Activated naive CD4-positive, alpha-beta T cell treated with anti-CD3 and anti-CD28 coated beads, Interleukin-2, amount 10 ng/mL, durations not matched to agents 7 days and 5 days (primary cell): ENCODE results near the gene CDC5L.

Experiments used
- CTCF ChIA-PET: fragments of 350-600 bp; sonication (Branson Sonifier 250); formaldehyde crosslinking; loops from one replicate; lab custom pipeline; 2021; ENCODE audit warnings: antibody characterized with exemption; lab: Charles Lee
- DNase-seq: peaks from one replicate; pipeline ENCODE4 v3.0.0-alpha.2; 2020
- H3K27ac Mint-ChIP-seq: one replicate; pipeline ENCODE4 v1.8.0; 2021; ENCODE audit warnings: mild to moderate bottlenecking, moderate library complexity, mixed read lengths
- H3K27me3 Mint-ChIP-seq: one replicate; pipeline ENCODE4 v1.8.0; 2021; ENCODE audit warnings: mild to moderate bottlenecking, mixed read lengths
- H3K36me3 Mint-ChIP-seq: one replicate; pipeline ENCODE4 v1.8.0; 2021; ENCODE audit warnings: mixed read lengths
- H3K4me1 Mint-ChIP-seq: one replicate; pipeline ENCODE4 v1.8.0; 2021; ENCODE audit warnings: mixed read lengths
- H3K4me3 Mint-ChIP-seq: one replicate; pipeline ENCODE4 v1.8.0; 2021; ENCODE audit warnings: mild to moderate bottlenecking, moderate library complexity, mixed read lengths
- H3K9me3 Mint-ChIP-seq: one replicate; pipeline ENCODE4 v1.8.0; 2021; ENCODE audit warnings: mixed read lengths

CDC5L gene

GRCh38 chr6:44473393-44474189 is 86.1 kb downstream of the CDC5L start:
- Mint-ChIP-seq H3K36me3 (no peaks in the 10 kb centered on the region), H3K27ac (no peak overlapping the region), H3K4me3 (no peak overlapping the region), H3K9me3 (no peaks in the 10 kb centered on the region), H3K27me3 (peaks cover 42% of the 10 kb centered on the region), H3K4me1 (no peaks in the 10 kb centered on the region)
- DNase-seq: no peak
- CTCF ChIA-PET: interaction anchor here (2.0 kb wide), 1 partner anchor 8 kb away, joined by 5 read pairs; no protein-coding TSS in a partner anchor

GRCh38 chr6:44474190-44474631 is 86.7 kb downstream of the CDC5L start:
- CTCF ChIA-PET: interaction anchor here (2.0 to 3.1 kb wide), 3 partner anchors 9 to 1449 kb away, joined by 5 to 31 read pairs (median 16); no protein-coding TSS in a partner anchor
- Mint-ChIP-seq H3K4me3 (no peak overlapping the region), H3K27me3 (peaks cover 42% of the 10 kb centered on the region), H3K4me1 (no peaks in the 10 kb centered on the region), H3K9me3 (no peaks in the 10 kb centered on the region), H3K27ac (no peak overlapping the region), H3K36me3 (no peaks in the 10 kb centered on the region)
- DNase-seq: no peak

GRCh38 chr6:44474643-44475042 is 87.1 kb downstream of the CDC5L start:
- Mint-ChIP-seq H3K27me3 (peaks cover 41% of the 10 kb centered on the region), H3K9me3 (no peaks in the 10 kb centered on the region), H3K4me1 (no peaks in the 10 kb centered on the region), H3K4me3 (no peak overlapping the region), H3K36me3 (no peaks in the 10 kb centered on the region), H3K27ac (no peak overlapping the region)
- CTCF ChIA-PET: interaction anchor here (1.1 to 3.1 kb wide), 16 partner anchors 8 to 1936 kb away, joined by 3 to 31 read pairs (median 7); no protein-coding TSS in a partner anchor
- DNase-seq: no peak

GRCh38 chr6:44475417-44475778 is 87.9 kb downstream of the CDC5L start:
- CTCF ChIA-PET: interaction anchor here (0.7 to 3.1 kb wide), 37 partner anchors 9 to 1935 kb away, joined by 3 to 31 read pairs (median 5); partner anchors contain the start of gene SUPT3H
- Mint-ChIP-seq H3K27ac (no peak overlapping the region), H3K4me3 (no peak overlapping the region), H3K27me3 (peaks cover 43% of the 10 kb centered on the region), H3K36me3 (no peaks in the 10 kb centered on the region), H3K4me1 (no peaks in the 10 kb centered on the region), H3K9me3 (no peaks in the 10 kb centered on the region)
- no peak for DNase-seq

- Mint-ChIP-seq H3K4me3 (no peak overlapping the region), H3K27ac (no peak overlapping the region)
Observed at GRCh38 chr6:44475779-44476434, 88.4 kb downstream of the CDC5L start.

GRCh38 chr6:44476849-44477248 is 89.3 kb downstream of the CDC5L start:
- Mint-ChIP-seq H3K36me3 (no peaks in the 10 kb centered on the region), H3K4me1 (no peaks in the 10 kb centered on the region), H3K27ac (peak overlapping the region; percentile 52), H3K27me3 (peaks cover 43% of the 10 kb centered on the region), H3K9me3 (no peaks in the 10 kb centered on the region), H3K4me3 (no peak overlapping the region)
- CTCF ChIA-PET: interaction anchor here (0.9 to 3.1 kb wide), 11 partner anchors 16 to 1446 kb away, joined by 3 to 31 read pairs (median 5); partner anchors contain the start of gene SUPT3H
- no peak for DNase-seq

More at GRCh38 chr6:44475779-44476434, 88.4 kb downstream of the CDC5L start:
- Mint-ChIP-seq H3K4me1 (no peaks in the 10 kb centered on the region), H3K27me3 (peaks cover 47% of the 10 kb centered on the region), H3K36me3 (no peaks in the 10 kb centered on the region), H3K9me3 (no peaks in the 10 kb centered on the region)
- CTCF ChIA-PET: interaction anchor here (0.6 to 3.1 kb wide), 40 partner anchors 8 to 1934 kb away, joined by 3 to 31 read pairs (median 5); partner anchors contain the start of gene SUPT3H
- DNase-seq: peak; percentile 79

GRCh38 chr6:44477293-44477894 is 89.9 kb downstream of the CDC5L start:
- CTCF ChIA-PET: interaction anchor here (0.9 to 3.1 kb wide), 5 partner anchors 44 to 1445 kb away, joined by 3 to 16 read pairs (median 5); no protein-coding TSS in a partner anchor
- Mint-ChIP-seq H3K27ac (no peak overlapping the region), H3K27me3 (peaks cover 42% of the 10 kb centered on the region), H3K36me3 (no peaks in the 10 kb centered on the region), H3K4me1 (no peaks in the 10 kb centered on the region), H3K9me3 (no peaks in the 10 kb centered on the region), H3K4me3 (no peak overlapping the region)
- DNase-seq: no peak

GRCh38 chr6:44478158-44478557 is 90.7 kb downstream of the CDC5L start:
- CTCF ChIA-PET: interaction anchor here (0.9 to 1.0 kb wide), 2 partner anchors 1236 to 1444 kb away, joined by 3 read pairs; no protein-coding TSS in a partner anchor
- DNase-seq: no peak
- no peak overlapping the region for H3K27ac Mint-ChIP-seq

GRCh38 chr6:44478591-44479254 is 91.2 kb downstream of the CDC5L start:
- Mint-ChIP-seq H3K36me3 (no peaks in the 10 kb centered on the region), H3K4me1 (no peaks in the 10 kb centered on the region), H3K9me3 (no peaks in the 10 kb centered on the region), H3K27ac (no peak overlapping the region), H3K27me3 (peaks cover 41% of the 10 kb centered on the region), H3K4me3 (no peak overlapping the region)
- CTCF ChIA-PET: no interaction called here
- no peak for DNase-seq

More at GRCh38 chr6:44478158-44478557, 90.7 kb downstream of the CDC5L start:
- H3K4me3 Mint-ChIP-seq: no peak overlapping the region
- H3K36me3 Mint-ChIP-seq: no peaks in the 10 kb centered on the region
- H3K27me3 Mint-ChIP-seq: peaks cover 42% of the 10 kb centered on the region
- H3K9me3 Mint-ChIP-seq: no peaks in the 10 kb centered on the region
- H3K4me1 Mint-ChIP-seq: no peaks in the 10 kb centered on the region

- Mint-ChIP-seq H3K36me3 (no peaks in the 10 kb centered on the region), H3K27ac (no peak overlapping the region), H3K4me1 (no peaks in the 10 kb centered on the region), H3K4me3 (no peak overlapping the region), H3K27me3 (peaks cover 34% of the 10 kb centered on the region), H3K9me3 (no peaks in the 10 kb centered on the region)
- no peak for DNase-seq
- CTCF ChIA-PET: no interaction called here
Observed at GRCh38 chr6:44480097-44480541, 92.6 kb downstream of the CDC5L start.

GRCh38 chr6:44481056-44481455 is 93.5 kb downstream of the CDC5L start:
- CTCF ChIA-PET: no interaction called here
- no peak for DNase-seq
- H3K36me3 Mint-ChIP-seq: no peaks in the 10 kb centered on the region
- H3K27me3 Mint-ChIP-seq: peaks cover 25% of the 10 kb centered on the region
- H3K9me3 Mint-ChIP-seq: no peaks in the 10 kb centered on the region
- H3K4me1 Mint-ChIP-seq: no peaks in the 10 kb centered on the region
- no peak overlapping the region for H3K27ac Mint-ChIP-seq
- H3K4me3 Mint-ChIP-seq: no peak overlapping the region

- Mint-ChIP-seq H3K4me3 (no peak overlapping the region), H3K9me3 (no peaks in the 10 kb centered on the region), H3K27me3 (peaks cover 20% of the 10 kb centered on the region), H3K4me1 (no peaks in the 10 kb centered on the region), H3K36me3 (no peaks in the 10 kb centered on the region), H3K27ac (no peak overlapping the region)
- CTCF ChIA-PET: no interaction called here
- DNase-seq: no peak
Observed at GRCh38 chr6:44481760-44482159, 94.3 kb downstream of the CDC5L start.

- CTCF ChIA-PET: interaction anchor here (1.2 to 1.9 kb wide), 2 partner anchors 10 kb away, joined by 7 to 9 read pairs; no protein-coding TSS in a partner anchor
- no peaks in the 10 kb centered on the region for H3K36me3 Mint-ChIP-seq
- H3K27ac Mint-ChIP-seq: no peak overlapping the region
- no peaks in the 10 kb centered on the region for H3K9me3 Mint-ChIP-seq
- peaks cover 16% of the 10 kb centered on the region for H3K27me3 Mint-ChIP-seq
- H3K4me3 Mint-ChIP-seq: no peak overlapping the region
- no peak for DNase-seq
- H3K4me1 Mint-ChIP-seq: no peaks in the 10 kb centered on the region
Observed at GRCh38 chr6:44485601-44486401, 98.3 kb downstream of the CDC5L start.
